Central memory CD8-positive, alpha-beta T cell (primary cell): ENCODE measurements around the gene SCFD2.
A peak's percentile ranks its signal among the peaks of the same experiment; 100 is the strongest.

Experiments
- ATAC-seq: fragments of 150-1000 bp; cut with Tn5 transposase; replicated peaks from 2 replicates; pipeline ENCODE4 v1.10.0; 2022; ENCODE audit warnings: mild to moderate bottlenecking, moderate FRiP score, moderate number of reproducible peaks; ENCODE audit not compliant: poor library complexity, severe bottlenecking; ENCODE audit errors: extremely low read depth
- DNase-seq, 2 donors: peaks; one replicate each; pipeline ENCODE4 v3.0.0; 2021; ENCODE audit warnings: low spot score in 2 of 2
- H3K27ac Mint-ChIP-seq: one replicate; pipeline ENCODE4 v1.8.0; 2022; ENCODE audit warnings: low read depth, mild to moderate bottlenecking, moderate library complexity, mixed read lengths
- H3K27me3 Mint-ChIP-seq: one replicate; pipeline ENCODE4 v1.8.0; 2022; ENCODE audit warnings: mixed read lengths
- H3K36me3 Mint-ChIP-seq: one replicate; pipeline ENCODE4 v1.8.0; 2022; ENCODE audit warnings: mild to moderate bottlenecking, moderate library complexity, mixed read lengths; ENCODE audit not compliant: insufficient read depth
- H3K4me1 Mint-ChIP-seq: one replicate; pipeline ENCODE4 v1.8.0; 2022; ENCODE audit warnings: mixed read lengths
- H3K4me3 Mint-ChIP-seq: one replicate; pipeline ENCODE4 v1.8.0; 2022; ENCODE audit warnings: mild to moderate bottlenecking, moderate library complexity, mixed read lengths
- H3K9me3 Mint-ChIP-seq: one replicate; pipeline ENCODE4 v1.8.0; 2022; ENCODE audit warnings: mixed read lengths

SCFD2 gene

GRCh38 chr4:52877036-52877435, 488.8 kb downstream of the SCFD2 start:
- no peak for ATAC-seq
- no peak overlapping the region for H3K4me3 Mint-ChIP-seq
- DNase-seq, result no peak
- no peaks in the 10 kb centered on the region for H3K9me3 Mint-ChIP-seq
- no peaks in the 10 kb centered on the region for H3K27me3 Mint-ChIP-seq
- H3K4me1 Mint-ChIP-seq, result no peaks in the 10 kb centered on the region
- H3K27ac Mint-ChIP-seq, result no peak overlapping the region
- no peaks in the 10 kb centered on the region for H3K36me3 Mint-ChIP-seq

GRCh38 chr4:52876069-52876468, 489.8 kb downstream of the SCFD2 start:
- no peak overlapping the region for H3K27ac Mint-ChIP-seq
- ATAC-seq, result no peak

GRCh38 chr4:52874948-52875347, 490.9 kb downstream of the SCFD2 start:
- DNase-seq, result no peak
- no peaks in the 10 kb centered on the region for H3K9me3 Mint-ChIP-seq
- H3K27me3 Mint-ChIP-seq, result no peaks in the 10 kb centered on the region
- no peak overlapping the region for H3K4me3 Mint-ChIP-seq
- ATAC-seq, result no peak
- H3K27ac Mint-ChIP-seq, result no peak overlapping the region
- H3K4me1 Mint-ChIP-seq, result no peaks in the 10 kb centered on the region
- peaks cover 2% of the 10 kb centered on the region for H3K36me3 Mint-ChIP-seq

More at GRCh38 chr4:52876069-52876468, 489.8 kb downstream of the SCFD2 start:
- no peaks in the 10 kb centered on the region for H3K27me3 Mint-ChIP-seq
- H3K36me3 Mint-ChIP-seq, result peaks cover 2% of the 10 kb centered on the region
- DNase-seq, result no peak
- H3K4me1 Mint-ChIP-seq, result no peaks in the 10 kb centered on the region
- no peaks in the 10 kb centered on the region for H3K9me3 Mint-ChIP-seq
- H3K4me3 Mint-ChIP-seq, result no peak overlapping the region

GRCh38 chr4:52873861-52874343, 492.0 kb downstream of the SCFD2 start:
- Mint-ChIP-seq H3K4me1 (no peaks in the 10 kb centered on the region), H3K36me3 (peaks cover 2% of the 10 kb centered on the region), H3K4me3 (no peak overlapping the region)

GRCh38 chr4:52873191-52873590, 492.7 kb downstream of the SCFD2 start:
- Mint-ChIP-seq H3K27ac (no peak overlapping the region), H3K27me3 (no peaks in the 10 kb centered on the region), H3K4me1 (no peaks in the 10 kb centered on the region)

More at GRCh38 chr4:52873861-52874343, 492.0 kb downstream of the SCFD2 start:
- Mint-ChIP-seq H3K9me3 (no peaks in the 10 kb centered on the region), H3K27me3 (no peaks in the 10 kb centered on the region), H3K27ac (no peak overlapping the region)
- ATAC-seq (no peak), DNase-seq (no peak)

GRCh38 chr4:52870225-52870624, 495.6 kb downstream of the SCFD2 start:
- Mint-ChIP-seq H3K36me3 (peaks cover 2% of the 10 kb centered on the region), H3K4me3 (no peak overlapping the region), H3K27ac (no peak overlapping the region), H3K4me1 (no peaks in the 10 kb centered on the region), H3K9me3 (no peaks in the 10 kb centered on the region), H3K27me3 (no peaks in the 10 kb centered on the region)
- DNase-seq, result no peak
- no peak for ATAC-seq

More at GRCh38 chr4:52873191-52873590, 492.7 kb downstream of the SCFD2 start:
- no peak overlapping the region for H3K4me3 Mint-ChIP-seq
- no peaks in the 10 kb centered on the region for H3K9me3 Mint-ChIP-seq
- no peak for DNase-seq
- no peak for ATAC-seq
- peaks cover 2% of the 10 kb centered on the region for H3K36me3 Mint-ChIP-seq

GRCh38 chr4:52869656-52870055, 496.2 kb downstream of the SCFD2 start:
- DNase-seq (no peak), ATAC-seq (no peak)
- H3K9me3 Mint-ChIP-seq, result no peaks in the 10 kb centered on the region
- H3K4me1 Mint-ChIP-seq, result no peaks in the 10 kb centered on the region
- H3K4me3 Mint-ChIP-seq, result no peak overlapping the region
- no peak overlapping the region for H3K27ac Mint-ChIP-seq
- no peaks in the 10 kb centered on the region for H3K27me3 Mint-ChIP-seq
- H3K36me3 Mint-ChIP-seq, result peaks cover 2% of the 10 kb centered on the region

GRCh38 chr4:52869196-52869595, 496.7 kb downstream of the SCFD2 start:
- H3K36me3 Mint-ChIP-seq, result peaks cover 2% of the 10 kb centered on the region
- H3K4me1 Mint-ChIP-seq, result no peaks in the 10 kb centered on the region
- DNase-seq (no peak), ATAC-seq (no peak)
- no peaks in the 10 kb centered on the region for H3K9me3 Mint-ChIP-seq
- no peak overlapping the region for H3K4me3 Mint-ChIP-seq
- H3K27me3 Mint-ChIP-seq, result no peaks in the 10 kb centered on the region
- H3K27ac Mint-ChIP-seq, result no peak overlapping the region

- Mint-ChIP-seq H3K27ac (no peak overlapping the region), H3K36me3 (peaks cover 2% of the 10 kb centered on the region), H3K9me3 (no peaks in the 10 kb centered on the region), H3K4me3 (no peak overlapping the region), H3K4me1 (no peaks in the 10 kb centered on the region), H3K27me3 (no peaks in the 10 kb centered on the region)
- ATAC-seq, result no peak
- DNase-seq, result no peak
These were observed 497.7 kb downstream of the SCFD2 start for GRCh38 chr4:52868133-52868532.

GRCh38 chr4:52867163-52867562, 498.7 kb downstream of the SCFD2 start:
- no peak for DNase-seq
- Mint-ChIP-seq H3K27ac (no peak overlapping the region), H3K4me3 (no peak overlapping the region), H3K9me3 (no peaks in the 10 kb centered on the region), H3K4me1 (no peaks in the 10 kb centered on the region), H3K36me3 (peaks cover 2% of the 10 kb centered on the region), H3K27me3 (no peaks in the 10 kb centered on the region)
- no peak for ATAC-seq

- no peak for ATAC-seq
- H3K36me3 Mint-ChIP-seq, result peaks cover 2% of the 10 kb centered on the region
- no peak for DNase-seq
- H3K27me3 Mint-ChIP-seq, result peaks cover under 1% of the 10 kb centered on the region
- peaks cover under 1% of the 10 kb centered on the region for H3K4me1 Mint-ChIP-seq
- no peaks in the 10 kb centered on the region for H3K9me3 Mint-ChIP-seq
- H3K4me3 Mint-ChIP-seq, result no peak overlapping the region
- H3K27ac Mint-ChIP-seq, result no peak overlapping the region
These were observed 499.1 kb downstream of the SCFD2 start for GRCh38 chr4:52866734-52867133.

GRCh38 chr4:52865300-52865699, 500.6 kb downstream of the SCFD2 start:
- Mint-ChIP-seq H3K4me3 (no peak overlapping the region), H3K9me3 (no peaks in the 10 kb centered on the region), H3K4me1 (peaks cover 10% of the 10 kb centered on the region), H3K27me3 (peaks cover 14% of the 10 kb centered on the region), H3K36me3 (no peaks in the 10 kb centered on the region), H3K27ac (no peak overlapping the region)
- no peak for ATAC-seq
- no peak for DNase-seq

GRCh38 chr4:52864793-52865192, 501.1 kb downstream of the SCFD2 start:
- H3K36me3 Mint-ChIP-seq, result no peaks in the 10 kb centered on the region
- no peaks in the 10 kb centered on the region for H3K9me3 Mint-ChIP-seq
- DNase-seq, result no peak
- H3K4me3 Mint-ChIP-seq, result no peak overlapping the region
- H3K27me3 Mint-ChIP-seq, result peaks cover 20% of the 10 kb centered on the region
- no peak for ATAC-seq
- H3K4me1 Mint-ChIP-seq, result peaks cover 10% of the 10 kb centered on the region
- no peak overlapping the region for H3K27ac Mint-ChIP-seq

- H3K4me1 Mint-ChIP-seq, result peaks cover 10% of the 10 kb centered on the region
- no peak overlapping the region for H3K27ac Mint-ChIP-seq
- peaks cover 34% of the 10 kb centered on the region for H3K27me3 Mint-ChIP-seq
- H3K4me3 Mint-ChIP-seq, result peak overlapping the region; percentile 71
- H3K9me3 Mint-ChIP-seq, result no peaks in the 10 kb centered on the region
- DNase-seq, result no peak
- no peak for ATAC-seq
- H3K36me3 Mint-ChIP-seq, result no peaks in the 10 kb centered on the region
These were observed 502.5 kb downstream of the SCFD2 start for GRCh38 chr4:52863324-52863723.
